ENCODE results near the gene STOM.

STOM gene

DNA sequence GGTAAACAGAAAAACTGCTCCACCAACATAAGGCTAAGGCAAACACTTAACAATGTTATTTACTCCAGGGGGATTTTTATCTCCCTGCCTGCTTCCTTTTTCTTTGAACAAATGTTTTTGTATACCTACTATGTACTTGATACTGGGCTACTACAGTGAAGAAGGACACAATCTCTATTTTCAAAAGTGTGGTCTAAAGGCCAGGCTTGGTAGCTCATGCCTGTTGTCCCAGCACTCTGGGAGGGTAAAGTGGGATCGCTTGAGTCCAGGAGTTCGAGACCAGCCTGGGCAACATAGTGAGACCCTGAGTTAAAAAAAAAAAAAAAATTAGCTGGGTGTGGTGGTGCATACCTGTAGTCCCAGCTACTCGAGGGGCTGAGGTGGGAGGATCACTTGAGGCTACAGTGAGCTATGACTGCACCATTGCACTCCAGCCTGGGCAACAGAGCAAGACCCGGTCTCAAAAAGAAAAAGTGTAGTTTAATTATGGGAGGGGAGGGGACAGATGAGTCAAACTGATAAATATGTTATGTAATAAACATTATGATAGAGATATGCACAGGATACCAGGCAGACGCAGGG is 3.3 kb downstream of the STOM start:
- no peak overlapping the region for H3K4me3 ChIP-seq (ENCODE audit: low read length)
- no peaks in the 10 kb centered on the region; the same call in 1 of the 2 replicates for H3K4me1 ChIP-seq (ENCODE audit: low read length)
- no peaks in the 10 kb centered on the region for H4K20me1 ChIP-seq (ENCODE audit: insufficient read depth, low read length)
- H3K36me3 ChIP-seq (replicated peaks; ENCODE audit: low read depth, low read length), result no peaks in the 10 kb centered on the region
- no peak overlapping the region for H3K27ac ChIP-seq (ENCODE audit: low read length)
- H3K27me3 ChIP-seq (ENCODE audit: low read depth, low read length), result no peaks in the 10 kb centered on the region; the same call in 1 of the 2 replicates
- no peak for TF ChIP-seq EZH2phosphoT487 (IDR thresholded peaks at IDR 0.05; ENCODE audit: low read depth)
- TF ChIP-seq, protein P1, sequence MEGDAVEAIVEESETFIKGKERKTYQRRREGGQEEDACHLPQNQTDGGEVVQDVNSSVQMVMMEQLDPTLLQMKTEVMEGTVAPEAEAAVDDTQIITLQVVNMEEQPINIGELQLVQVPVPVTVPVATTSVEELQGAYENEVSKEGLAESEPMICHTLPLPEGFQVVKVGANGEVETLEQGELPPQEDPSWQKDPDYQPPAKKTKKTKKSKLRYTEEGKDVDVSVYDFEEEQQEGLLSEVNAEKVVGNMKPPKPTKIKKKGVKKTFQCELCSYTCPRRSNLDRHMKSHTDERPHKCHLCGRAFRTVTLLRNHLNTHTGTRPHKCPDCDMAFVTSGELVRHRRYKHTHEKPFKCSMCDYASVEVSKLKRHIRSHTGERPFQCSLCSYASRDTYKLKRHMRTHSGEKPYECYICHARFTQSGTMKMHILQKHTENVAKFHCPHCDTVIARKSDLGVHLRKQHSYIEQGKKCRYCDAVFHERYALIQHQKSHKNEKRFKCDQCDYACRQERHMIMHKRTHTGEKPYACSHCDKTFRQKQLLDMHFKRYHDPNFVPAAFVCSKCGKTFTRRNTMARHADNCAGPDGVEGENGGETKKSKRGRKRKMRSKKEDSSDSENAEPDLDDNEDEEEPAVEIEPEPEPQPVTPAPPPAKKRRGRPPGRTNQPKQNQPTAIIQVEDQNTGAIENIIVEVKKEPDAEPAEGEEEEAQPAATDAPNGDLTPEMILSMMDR (IDR thresholded peaks at IDR 0.05; ENCODE audit: low read depth, low read length), result no peak
- H3K9ac ChIP-seq (ENCODE audit: low read length), result no peak overlapping the region
- H2AFZ ChIP-seq (ENCODE audit: low read depth, low read length), result no peak overlapping the region
- H3K9me3 ChIP-seq (ENCODE audit: insufficient read depth, low read length), result no peaks in the 10 kb centered on the region
- no peaks in the 10 kb centered on the region for H3K79me2 ChIP-seq (ENCODE audit: low read length)
- no peak overlapping the region for H3K4me2 ChIP-seq (ENCODE audit: low read length)

DNA sequence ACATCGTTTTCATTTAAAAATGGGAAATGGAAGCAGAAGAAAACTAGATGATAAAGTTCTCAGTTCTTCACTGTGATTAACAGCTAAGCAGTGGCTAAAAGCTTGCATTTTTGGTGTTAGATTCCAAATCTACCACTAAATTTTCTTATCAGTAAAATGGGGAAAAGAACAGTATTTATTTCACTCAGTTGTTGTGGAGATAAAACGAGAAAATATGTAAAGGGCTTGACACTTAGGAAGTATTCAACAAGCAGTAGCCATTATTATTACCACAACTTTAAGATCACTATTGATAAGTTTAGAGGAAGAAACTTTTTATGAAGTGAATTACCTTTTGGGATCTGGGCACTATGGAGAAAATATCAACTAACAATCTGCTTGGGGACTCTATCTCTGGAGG is 4.5 kb downstream of the STOM start:
- Histone ChIP-seq H3K79me2 (ENCODE audit: low read length) (no peaks in the 10 kb centered on the region), H3K9me3 (ENCODE audit: insufficient read depth, low read length) (no peaks in the 10 kb centered on the region), H2AFZ (ENCODE audit: low read depth, low read length) (no peak overlapping the region), H3K36me3 (replicated peaks; ENCODE audit: low read depth, low read length) (no peaks in the 10 kb centered on the region), H3K27ac (ENCODE audit: low read length) (no peak overlapping the region), H3K9ac (ENCODE audit: low read length) (no peak overlapping the region), H3K4me2 (ENCODE audit: low read length) (no peak overlapping the region), H3K4me3 (ENCODE audit: low read length) (no peak overlapping the region), H3K4me1 (ENCODE audit: low read length) (no peaks in the 10 kb centered on the region; the same call in 1 of the 2 replicates), H4K20me1 (ENCODE audit: insufficient read depth, low read length) (no peaks in the 10 kb centered on the region), H3K27me3 (ENCODE audit: low read depth, low read length) (no peaks in the 10 kb centered on the region; the same call in 1 of the 2 replicates)
- TF ChIP-seq, protein P1 (IDR thresholded peaks at IDR 0.05; ENCODE audit: low read depth, low read length), result no peak
- no peak for TF ChIP-seq EZH2phosphoT487 (IDR thresholded peaks at IDR 0.05; ENCODE audit: low read depth)

DNA sequence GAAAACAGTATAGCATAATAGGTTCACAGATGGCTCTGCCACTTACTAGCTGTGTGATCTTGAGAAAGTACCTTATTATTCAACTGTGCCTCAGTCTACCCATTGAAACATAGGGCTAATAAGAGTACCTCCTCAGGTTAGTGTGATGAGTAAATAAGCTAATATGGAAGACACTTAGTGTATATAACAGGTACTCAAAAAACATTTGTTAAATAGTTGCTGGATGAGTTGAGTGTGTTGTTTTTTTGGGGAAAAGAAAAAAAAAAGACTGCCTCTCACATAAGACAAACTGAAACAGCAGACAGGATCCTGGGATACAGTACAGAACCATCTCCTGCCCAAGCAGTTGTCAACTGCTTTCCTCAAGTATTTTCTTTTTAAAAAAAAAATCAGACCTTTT is 5.2 kb downstream of the STOM start:
- Histone ChIP-seq H3K4me1 (ENCODE audit: low read length) (no peaks in the 10 kb centered on the region; the same call in 1 of the 2 replicates), H3K9ac (ENCODE audit: low read length) (no peak overlapping the region), H4K20me1 (ENCODE audit: insufficient read depth, low read length) (no peaks in the 10 kb centered on the region), H3K79me2 (ENCODE audit: low read length) (no peaks in the 10 kb centered on the region), H3K27me3 (ENCODE audit: low read depth, low read length) (no peaks in the 10 kb centered on the region; the same call in 1 of the 2 replicates), H3K27ac (ENCODE audit: low read length) (no peak overlapping the region), H3K4me3 (ENCODE audit: low read length) (no peak overlapping the region), H3K4me2 (ENCODE audit: low read length) (no peak overlapping the region), H2AFZ (ENCODE audit: low read depth, low read length) (no peak overlapping the region), H3K9me3 (ENCODE audit: insufficient read depth, low read length) (no peaks in the 10 kb centered on the region), H3K36me3 (replicated peaks; ENCODE audit: low read depth, low read length) (no peaks in the 10 kb centered on the region)
- TF ChIP-seq EZH2phosphoT487 (IDR thresholded peaks at IDR 0.05; ENCODE audit: low read depth), result no peak
- TF ChIP-seq, protein P1 (IDR thresholded peaks at IDR 0.05; ENCODE audit: low read depth, low read length), result no peak

DNA sequence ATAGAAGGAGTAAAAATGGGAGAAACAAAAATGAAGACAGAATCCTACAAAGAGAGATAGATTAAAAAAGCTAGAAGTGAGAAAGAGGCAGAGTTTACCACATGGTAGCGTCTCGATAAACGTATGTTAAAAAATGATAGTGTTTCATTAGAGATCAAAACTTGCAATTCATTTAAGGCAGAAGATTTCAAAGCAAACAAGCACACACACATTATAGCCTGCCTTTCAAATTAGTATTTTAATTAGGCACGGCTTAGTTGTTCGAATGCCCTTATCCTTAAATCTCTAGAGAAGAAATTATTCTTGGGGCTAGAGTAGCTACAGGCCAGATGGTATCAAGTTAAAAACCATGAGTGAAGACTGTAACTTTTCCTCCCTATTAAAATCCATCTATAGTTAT is 6.0 kb downstream of the STOM start:
- Histone ChIP-seq H3K79me2 (ENCODE audit: low read length) (no peaks in the 10 kb centered on the region), H3K4me1 (ENCODE audit: low read length) (no peaks in the 10 kb centered on the region), H3K36me3 (replicated peaks; ENCODE audit: low read depth, low read length) (no peaks in the 10 kb centered on the region), H3K9ac (ENCODE audit: low read length) (no peak overlapping the region), H3K4me3 (ENCODE audit: low read length) (no peak overlapping the region), H3K4me2 (ENCODE audit: low read length) (no peak overlapping the region), H3K27ac (ENCODE audit: low read length) (no peak overlapping the region), H3K27me3 (ENCODE audit: low read depth, low read length) (no peaks in the 10 kb centered on the region; the same call in 1 of the 2 replicates), H4K20me1 (ENCODE audit: insufficient read depth, low read length) (no peaks in the 10 kb centered on the region), H2AFZ (ENCODE audit: low read depth, low read length) (no peak overlapping the region), H3K9me3 (ENCODE audit: insufficient read depth, low read length) (no peaks in the 10 kb centered on the region)
- no peak for TF ChIP-seq EZH2phosphoT487 (IDR thresholded peaks at IDR 0.05; ENCODE audit: low read depth)
- TF ChIP-seq, protein P1 (IDR thresholded peaks at IDR 0.05; ENCODE audit: low read depth, low read length), result no peak

Measured in OCI-LY3 (cell line).